ENCODE measurements around the gene RRN3. TPM values are rescaled to one million over a fixed set of nuclear protein-coding genes. Genes with fewer than 3 reads are reported as not detected.

The RRN3 gene
- total RNA-seq, 5 donors from 2014 or later (not counting 1 experiment from before 2014, with no cell fraction given), result 26.5 to 38.0 (median 37.3) TPM

GRCh38 chr16:15043344-15043743 is 50.7 kb downstream of the RRN3 start:
- no peaks in the 10 kb centered on the region for H3K4me1 ChIP-seq (ENCODE audit: control insufficient read depth in 1 of 2, extremely low read depth in 1 of 2, insufficient read depth in 2 of 2, low read length in 2 of 2)
- no peaks in the 10 kb centered on the region for H3K4me1 Mint-ChIP-seq
- no peak overlapping the region for H3K27ac Mint-ChIP-seq
- POLR2A ChIA-PET, result no interaction called here
- CTCF ChIA-PET, result no interaction called here
- H3K27ac ChIP-seq (ENCODE audit: low read length), result no peak overlapping the region
- H3K36me3 Mint-ChIP-seq, result peaks cover 34% of the 10 kb centered on the region
- ATAC-seq (replicated peaks in 1 of 4) (no peak), DNase-seq (no peak)
- no peaks in the 10 kb centered on the region for H3K27me3 Mint-ChIP-seq
- H3K4me3 Mint-ChIP-seq, result no peak overlapping the region
- H3K27me3 ChIP-seq (replicated peaks in 1 of 2; ENCODE audit: control insufficient read depth in 2 of 2, extremely low read depth in 1 of 2, insufficient read depth in 2 of 2, low read length in 1 of 2), result no peaks in the 10 kb centered on the region
- H3K36me3 ChIP-seq (ENCODE audit: control insufficient read depth in 2 of 2, extremely low read depth in 1 of 2, insufficient read depth in 1 of 2, low read length in 1 of 2), result peaks cover 10 to 47% of the 10 kb centered on the region in 2 donors
- WGBS (ENCODE audit: insufficient coverage), result 100% methylated on average over 2 of the region's 5 CpGs
- H3K4me3 ChIP-seq (ENCODE audit: control insufficient read depth in 1 of 2, extremely low read depth in 1 of 2, low read length in 1 of 2), result no peak overlapping the region
- H3K9me3 Mint-ChIP-seq, result no peaks in the 10 kb centered on the region
- H3K9me3 ChIP-seq, result no peaks in the 10 kb centered on the region

- Mint-ChIP-seq H3K4me1 (no peaks in the 10 kb centered on the region), H3K9me3 (no peaks in the 10 kb centered on the region), H3K27ac (peak overlapping the region in 1 of 2 donors; percentile 4), H3K27me3 (no peaks in the 10 kb centered on the region), H3K36me3 (peaks cover 37% of the 10 kb centered on the region), H3K4me3 (no peak overlapping the region)
- no peaks in the 10 kb centered on the region for H3K4me1 ChIP-seq (ENCODE audit: control insufficient read depth in 1 of 2, extremely low read depth in 1 of 2, insufficient read depth in 2 of 2, low read length in 2 of 2)
- 85% methylated on average over 12 of the region's 16 CpGs for WGBS (ENCODE audit: insufficient coverage)
- no peaks in the 10 kb centered on the region for H3K9me3 ChIP-seq
- DNase-seq, result no peak
- no peak overlapping the region for H3K4me3 ChIP-seq (ENCODE audit: control insufficient read depth in 1 of 2, extremely low read depth in 1 of 2, low read length in 1 of 2)
- no peak overlapping the region for H3K27ac ChIP-seq (ENCODE audit: low read length)
- no peaks in the 10 kb centered on the region for H3K27me3 ChIP-seq (replicated peaks in 1 of 2; ENCODE audit: control insufficient read depth in 2 of 2, extremely low read depth in 1 of 2, insufficient read depth in 2 of 2, low read length in 1 of 2)
- ChIA-PET CTCF (no interaction called here), POLR2A (no interaction called here)
- peaks cover 10 to 55% of the 10 kb centered on the region in 2 donors for H3K36me3 ChIP-seq (ENCODE audit: control insufficient read depth in 2 of 2, extremely low read depth in 1 of 2, insufficient read depth in 1 of 2, low read length in 1 of 2)
- no peak for ATAC-seq (replicated peaks in 1 of 4)
These were observed 52.6 kb downstream of the RRN3 start for GRCh38 chr16:15041271-15042004.

GRCh38 chr16:15038689-15039088 is 55.4 kb downstream of the RRN3 start:
- no peaks in the 10 kb centered on the region for H3K4me1 Mint-ChIP-seq
- no peak overlapping the region for H3K4me3 ChIP-seq (ENCODE audit: control insufficient read depth in 1 of 2, extremely low read depth in 1 of 2, low read length in 1 of 2)
- no peak overlapping the region for H3K4me3 Mint-ChIP-seq
- peaks cover 46% of the 10 kb centered on the region for H3K36me3 Mint-ChIP-seq
- H3K36me3 ChIP-seq (ENCODE audit: control insufficient read depth in 2 of 2, extremely low read depth in 1 of 2, insufficient read depth in 1 of 2, low read length in 1 of 2), result peaks cover 23 to 77% of the 10 kb centered on the region in 2 donors
- ChIA-PET CTCF (no interaction called here), POLR2A (no interaction called here)
- H3K27me3 ChIP-seq (replicated peaks in 1 of 2; ENCODE audit: control insufficient read depth in 2 of 2, extremely low read depth in 1 of 2, insufficient read depth in 2 of 2, low read length in 1 of 2), result no peaks in the 10 kb centered on the region
- H3K9me3 Mint-ChIP-seq, result no peaks in the 10 kb centered on the region
- H3K27me3 Mint-ChIP-seq, result no peaks in the 10 kb centered on the region
- ATAC-seq (replicated peaks in 1 of 4) (no peak), DNase-seq (no peak)
- H3K4me1 ChIP-seq (ENCODE audit: control insufficient read depth in 1 of 2, extremely low read depth in 1 of 2, insufficient read depth in 2 of 2, low read length in 2 of 2), result no peaks in the 10 kb centered on the region
- H3K9me3 ChIP-seq, result no peaks in the 10 kb centered on the region
- no peak overlapping the region for H3K27ac ChIP-seq (ENCODE audit: low read length)
- WGBS (ENCODE audit: insufficient coverage), result 94% methylated on average over 9 of the region's 9 CpGs
- H3K27ac Mint-ChIP-seq, result no peak overlapping the region

- Mint-ChIP-seq H3K36me3 (peaks cover 55% of the 10 kb centered on the region), H3K4me3 (no peak overlapping the region), H3K9me3 (no peaks in the 10 kb centered on the region), H3K27me3 (no peaks in the 10 kb centered on the region), H3K4me1 (peaks cover under 1 to 2% (median 1%) of the 10 kb centered on the region in 3 donors), H3K27ac (peak overlapping the region; percentile 17 to 39)
- CTCF ChIA-PET, result no interaction called here
- DNase-seq (no peak), ATAC-seq (replicated peaks in 1 of 4) (no peak)
- WGBS (ENCODE audit: insufficient coverage), result no CpG with 5 or more reads among the region's 4 CpGs
- no peaks in the 10 kb centered on the region for H3K4me1 ChIP-seq (ENCODE audit: control insufficient read depth in 1 of 2, extremely low read depth in 1 of 2, insufficient read depth in 2 of 2, low read length in 2 of 2)
- H3K27ac ChIP-seq (ENCODE audit: low read length), result no peak overlapping the region
- POLR2A ChIA-PET, result no interaction called here
- H3K27me3 ChIP-seq (replicated peaks in 1 of 2; ENCODE audit: control insufficient read depth in 2 of 2, extremely low read depth in 1 of 2, insufficient read depth in 2 of 2, low read length in 1 of 2), result no peaks in the 10 kb centered on the region
- H3K4me3 ChIP-seq (ENCODE audit: control insufficient read depth in 1 of 2, extremely low read depth in 1 of 2, low read length in 1 of 2), result no peak overlapping the region
- H3K36me3 ChIP-seq (ENCODE audit: control insufficient read depth in 2 of 2, extremely low read depth in 1 of 2, insufficient read depth in 1 of 2, low read length in 1 of 2), result peaks cover 23 to 84% of the 10 kb centered on the region in 2 donors
- H3K9me3 ChIP-seq, result no peaks in the 10 kb centered on the region
These were observed 56.3 kb downstream of the RRN3 start for GRCh38 chr16:15037745-15038144.

GRCh38 chr16:15037003-15037402 is 57.1 kb downstream of the RRN3 start:
- Histone ChIP-seq H3K27me3 (replicated peaks in 1 of 2; ENCODE audit: control insufficient read depth in 2 of 2, extremely low read depth in 1 of 2, insufficient read depth in 2 of 2, low read length in 1 of 2) (no peaks in the 10 kb centered on the region), H3K9me3 (no peaks in the 10 kb centered on the region), H3K4me3 (ENCODE audit: control insufficient read depth in 1 of 2, extremely low read depth in 1 of 2, low read length in 1 of 2) (no peak overlapping the region), H3K4me1 (ENCODE audit: control insufficient read depth in 1 of 2, extremely low read depth in 1 of 2, insufficient read depth in 2 of 2, low read length in 2 of 2) (peaks cover 0 to 6% of the 10 kb centered on the region in 2 experiments), H3K36me3 (ENCODE audit: control insufficient read depth in 2 of 2, extremely low read depth in 1 of 2, insufficient read depth in 1 of 2, low read length in 1 of 2) (peaks cover 23 to 90% of the 10 kb centered on the region in 2 donors), H3K27ac (ENCODE audit: low read length) (no peak overlapping the region)
- peaks cover 6 to 8% (median 6%) of the 10 kb centered on the region in 3 donors for H3K4me1 Mint-ChIP-seq
- no peak overlapping the region for H3K27ac Mint-ChIP-seq
- CTCF ChIA-PET, result no interaction called here
- H3K36me3 Mint-ChIP-seq, result peaks cover 61% of the 10 kb centered on the region
- H3K9me3 Mint-ChIP-seq, result no peaks in the 10 kb centered on the region
- no peak overlapping the region for H3K4me3 Mint-ChIP-seq
- no peaks in the 10 kb centered on the region for H3K27me3 Mint-ChIP-seq
- DNase-seq (no peak), ATAC-seq (replicated peaks in 1 of 4) (no peak)
- 76% methylated on average over 4 of the region's 10 CpGs for WGBS (ENCODE audit: insufficient coverage)
- POLR2A ChIA-PET, result no interaction called here

- Histone ChIP-seq H3K27me3 (replicated peaks in 1 of 2; ENCODE audit: control insufficient read depth in 2 of 2, extremely low read depth in 1 of 2, insufficient read depth in 2 of 2, low read length in 1 of 2) (no peaks in the 10 kb centered on the region), H3K9me3 (no peaks in the 10 kb centered on the region), H3K36me3 (ENCODE audit: control insufficient read depth in 2 of 2, extremely low read depth in 1 of 2, insufficient read depth in 1 of 2, low read length in 1 of 2) (peaks cover 23 to 88% of the 10 kb centered on the region in 2 donors), H3K4me1 (ENCODE audit: control insufficient read depth in 1 of 2, extremely low read depth in 1 of 2, insufficient read depth in 2 of 2, low read length in 2 of 2) (peaks cover 0 to 20% of the 10 kb centered on the region in 2 experiments), H3K27ac (ENCODE audit: low read length) (no peak overlapping the region), H3K4me3 (ENCODE audit: control insufficient read depth in 1 of 2, extremely low read depth in 1 of 2, low read length in 1 of 2) (no peak overlapping the region)
- POLR2A ChIA-PET, result no interaction called here
- no peaks in the 10 kb centered on the region for H3K27me3 Mint-ChIP-seq
- no peaks in the 10 kb centered on the region for H3K9me3 Mint-ChIP-seq
- no peak overlapping the region for H3K4me3 Mint-ChIP-seq
- H3K27ac Mint-ChIP-seq, result no peak overlapping the region
- WGBS (ENCODE audit: insufficient coverage), result 89% methylated on average over 13 of the region's 15 CpGs
- peaks cover 61% of the 10 kb centered on the region for H3K36me3 Mint-ChIP-seq
- peaks cover 17 to 20% (median 17%) of the 10 kb centered on the region in 3 donors for H3K4me1 Mint-ChIP-seq
- no peak for DNase-seq
- CTCF ChIA-PET, result no interaction called here
- ATAC-seq (replicated peaks in 1 of 4), result no peak
These were observed 58.8 kb downstream of the RRN3 start for GRCh38 chr16:15035163-15035729.
